ENCODE measurements around the gene IER3. TPM values are rescaled to one million over a fixed set of nuclear protein-coding genes. Genes with fewer than 3 reads are reported as not detected.

Gene IER3
- total RNA-seq, 2 experiments from 2014 or later, result 375 to 386 TPM

GRCh38 chr6:30696432-30696831, 47.9 kb downstream of the IER3 start:
- TF ChIP-seq, protein P1, sequence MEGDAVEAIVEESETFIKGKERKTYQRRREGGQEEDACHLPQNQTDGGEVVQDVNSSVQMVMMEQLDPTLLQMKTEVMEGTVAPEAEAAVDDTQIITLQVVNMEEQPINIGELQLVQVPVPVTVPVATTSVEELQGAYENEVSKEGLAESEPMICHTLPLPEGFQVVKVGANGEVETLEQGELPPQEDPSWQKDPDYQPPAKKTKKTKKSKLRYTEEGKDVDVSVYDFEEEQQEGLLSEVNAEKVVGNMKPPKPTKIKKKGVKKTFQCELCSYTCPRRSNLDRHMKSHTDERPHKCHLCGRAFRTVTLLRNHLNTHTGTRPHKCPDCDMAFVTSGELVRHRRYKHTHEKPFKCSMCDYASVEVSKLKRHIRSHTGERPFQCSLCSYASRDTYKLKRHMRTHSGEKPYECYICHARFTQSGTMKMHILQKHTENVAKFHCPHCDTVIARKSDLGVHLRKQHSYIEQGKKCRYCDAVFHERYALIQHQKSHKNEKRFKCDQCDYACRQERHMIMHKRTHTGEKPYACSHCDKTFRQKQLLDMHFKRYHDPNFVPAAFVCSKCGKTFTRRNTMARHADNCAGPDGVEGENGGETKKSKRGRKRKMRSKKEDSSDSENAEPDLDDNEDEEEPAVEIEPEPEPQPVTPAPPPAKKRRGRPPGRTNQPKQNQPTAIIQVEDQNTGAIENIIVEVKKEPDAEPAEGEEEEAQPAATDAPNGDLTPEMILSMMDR (IDR thresholded peaks at IDR 0.05), result no peak
- Mint-ChIP-seq H3K4me1 (ENCODE audit: low read depth) (peaks cover 4% of the 10 kb centered on the region), H3K36me3 (ENCODE audit: low read depth) (peaks cover 7% of the 10 kb centered on the region), H3K9me3 (no peaks in the 10 kb centered on the region), H3K4me3 (no peak overlapping the region), H3K27me3 (no peaks in the 10 kb centered on the region), H3K27ac (no peak overlapping the region)
- intact Hi-C loops (cut with micrococcal nuclease), result no loop called here
- ChIA-PET POLR2A (interaction anchor here (3.0 kb wide), 1 partner anchor 9 kb away, joined by 15 read pairs; the partner anchor contains the start of gene PPP1R18), CTCF (interaction anchor here (0.9 kb wide), 1 partner anchor 26 kb away, joined by 3 read pairs; no protein-coding TSS in a partner anchor)
- ATAC-seq (no peak), DNase-seq (no peak)

Other genes starting within 250 kb of the IER3 start
- 100 to 1,000 TPM; 107 to 122 TPM for gene GNL1, start 188.1 kb downstream of the IER3 start, total RNA-seq
- gene PRR3, start 187.3 kb downstream of the IER3 start, total RNA-seq, result 10 to 100 TPM; 23.0 to 24.6 TPM
- gene ABCF1, start 173.1 kb downstream of the IER3 start, total RNA-seq, result 10 to 100 TPM; 86.9 to 88.0 TPM
- gene PPP1R10, start 127.3 kb downstream of the IER3 start, total RNA-seq, result 10 to 100 TPM; 59.0 to 59.8 TPM
- gene MRPS18B, start 126.7 kb downstream of the IER3 start, total RNA-seq, result 100 to 1,000 TPM; 109 to 110 TPM
- 1 to 10 TPM; 7.5 to 7.8 TPM for gene ATAT1, start 117.7 kb downstream of the IER3 start, total RNA-seq
- 10 to 100 TPM; 34.8 to 40.1 TPM for gene C6orf136, start 97.4 kb downstream of the IER3 start, total RNA-seq
- gene DHX16, start 71.5 kb downstream of the IER3 start, total RNA-seq, result 10 to 100 TPM; 31.1 to 31.3 TPM
- 100 to 1,000 TPM; 174 to 177 TPM for gene PPP1R18, start 57.9 kb downstream of the IER3 start, total RNA-seq
- gene NRM, start 53.6 kb downstream of the IER3 start, total RNA-seq, result 10 to 100 TPM; 21.0 to 22.0 TPM
- 10 to 100 TPM; 80.4 to 90.7 TPM for gene MDC1, start 27.3 kb downstream of the IER3 start, total RNA-seq
- gene TUBB, start 24.2 kb downstream of the IER3 start, total RNA-seq, result 1,000 to 10,000 TPM; 1,556 to 1,579 TPM
- gene FLOT1, start 1.9 kb downstream of the IER3 start, total RNA-seq, result 100 to 1,000 TPM; 135 TPM
- gene DDR1, start 140.0 kb upstream of the IER3 start, total RNA-seq, result 10 to 100 TPM; 14.4 to 14.5 TPM
- gene GTF2H4, start 163.7 kb upstream of the IER3 start, total RNA-seq, result 10 to 100 TPM; 37.1 to 41.9 TPM
- 10 to 100 TPM; 83.0 to 84.0 TPM for gene VARS2, start 169.7 kb upstream of the IER3 start, total RNA-seq
- not detected for gene SFTA2, start 187.6 kb upstream of the IER3 start, total RNA-seq
- not detected for gene MUCL3, start 196.4 kb upstream of the IER3 start, total RNA-seq
- not detected for gene MUC21, start 239.2 kb upstream of the IER3 start, total RNA-seq